Colonic mucosa (tissue), 4 donors: ENCODE results near the gene CD109. TPM values are rescaled to one million over a fixed set of nuclear protein-coding genes. Genes with fewer than 3 reads are reported as not detected.
A peak's percentile ranks its signal among the peaks of the same experiment; 100 is the strongest.

Source experiments
- DNase-seq: peaks from one replicate; pipeline ENCODE4 v3.0.0-alpha.2; 2020
- H3K27ac ChIP-seq: fragments of 200-600 bp; one replicate; pipeline ENCODE4 v1.8.0; 2021
- H3K27me3 ChIP-seq: fragments of 200-600 bp; one replicate; pipeline ENCODE4 v1.8.0; 2021
- H3K36me3 ChIP-seq: fragments of 200-600 bp; one replicate; pipeline ENCODE4 v1.8.0; 2021
- H3K4me1 ChIP-seq: fragments of 200-600 bp; one replicate; pipeline ENCODE4 v1.8.0; 2021; ENCODE audit warnings: mild to moderate bottlenecking
- H3K4me3 ChIP-seq: fragments of 200-600 bp; one replicate; pipeline ENCODE4 v1.8.0; 2021
- H3K9ac ChIP-seq, 2 donors: one replicate each; pipeline ENCODE4 v1.7.0; 2013; ENCODE audit warnings: control low read depth in 2 of 2, low read depth in 2 of 2, low read length in 2 of 2
- H3K9me3 ChIP-seq: fragments of 200-600 bp; one replicate; pipeline ENCODE4 v1.8.0; 2021
- intact Hi-C: fragments of 100-400 bp; cut with DNase I; formaldehyde crosslinking; loops from one replicate; pipeline ENCODE4 v1.14.1; 2022
- total RNA-seq, 2 donors: library from RNA; stranded (reverse); fragmentation: NEBNext Ultra II Directional in 1 of 2; extraction: Animal tissue kit (Norgen Biotek cat#: 25700) in 1 of 2; gene quantifications; one replicate each; pipeline ENCODE4 v1.2.1, GENCODE V29; 2021
- TF ChIP-seq, protein P1 (sequence below): fragments of 200-600 bp; IDR thresholded peaks from one replicate; pipeline ENCODE4 v1.8.0; 2022; ENCODE audit warnings: antibody characterized with exemption, mild to moderate bottlenecking
- donor health status: healthy.
- donor health status: DM: no; HTN: no; CAD: no.
- donor health status: DM: no; HTN: no; CAD: no.

Gene CD109
- 1 to 10 TPM; 1.1 to 4.5 TPM for total RNA-seq

DNA sequence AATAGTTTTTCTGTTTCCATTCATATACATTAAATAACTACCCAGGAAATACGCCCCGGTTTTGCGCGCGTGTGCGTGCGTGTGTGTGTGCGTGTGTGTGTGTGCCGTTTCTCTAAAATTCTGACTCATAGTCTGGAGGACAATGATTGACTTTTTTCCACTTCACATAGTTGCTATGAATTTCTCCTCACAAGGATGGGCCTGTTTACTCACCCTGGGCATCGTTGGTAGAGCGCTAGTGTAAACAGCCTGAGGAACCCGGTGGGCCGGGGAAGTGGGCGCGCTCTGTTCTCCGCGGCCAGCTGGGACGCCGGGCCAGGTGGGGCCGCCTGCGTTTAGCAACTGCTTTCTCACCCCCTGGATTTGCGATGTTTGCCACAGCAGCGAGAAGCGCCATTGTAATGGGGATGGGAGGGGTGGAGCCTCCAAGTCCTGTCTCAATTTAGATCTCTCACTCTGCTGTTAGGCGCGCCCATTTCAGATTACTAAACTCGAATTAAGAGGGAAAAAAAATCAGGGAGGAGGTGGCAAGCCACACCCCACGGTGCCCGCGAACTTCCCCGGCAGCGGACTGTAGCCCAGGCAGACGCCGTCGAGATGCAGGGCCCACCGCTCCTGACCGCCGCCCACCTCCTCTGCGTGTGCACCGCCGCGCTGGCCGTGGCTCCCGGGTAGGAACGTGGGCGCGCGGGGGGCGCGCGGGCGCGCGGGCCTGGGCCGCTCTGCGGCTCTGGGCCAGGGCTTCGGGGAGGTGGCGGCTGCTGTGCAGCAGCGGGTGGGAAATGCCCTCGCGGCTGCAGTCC, at the start of gene CD109:
Gene CD109, plus strand, starts transcription at position 585 of the 803 bp plus-strand sequence. Its CDS starts 13 bp downstream, at position 598.
- no peaks in the 10 kb centered on the region for H3K36me3 ChIP-seq
- intact Hi-C loops = no loop called here
- no peaks in the 10 kb centered on the region for H3K4me1 ChIP-seq
- no peaks in the 10 kb centered on the region for H3K9me3 ChIP-seq
- TF ChIP-seq, protein P1, sequence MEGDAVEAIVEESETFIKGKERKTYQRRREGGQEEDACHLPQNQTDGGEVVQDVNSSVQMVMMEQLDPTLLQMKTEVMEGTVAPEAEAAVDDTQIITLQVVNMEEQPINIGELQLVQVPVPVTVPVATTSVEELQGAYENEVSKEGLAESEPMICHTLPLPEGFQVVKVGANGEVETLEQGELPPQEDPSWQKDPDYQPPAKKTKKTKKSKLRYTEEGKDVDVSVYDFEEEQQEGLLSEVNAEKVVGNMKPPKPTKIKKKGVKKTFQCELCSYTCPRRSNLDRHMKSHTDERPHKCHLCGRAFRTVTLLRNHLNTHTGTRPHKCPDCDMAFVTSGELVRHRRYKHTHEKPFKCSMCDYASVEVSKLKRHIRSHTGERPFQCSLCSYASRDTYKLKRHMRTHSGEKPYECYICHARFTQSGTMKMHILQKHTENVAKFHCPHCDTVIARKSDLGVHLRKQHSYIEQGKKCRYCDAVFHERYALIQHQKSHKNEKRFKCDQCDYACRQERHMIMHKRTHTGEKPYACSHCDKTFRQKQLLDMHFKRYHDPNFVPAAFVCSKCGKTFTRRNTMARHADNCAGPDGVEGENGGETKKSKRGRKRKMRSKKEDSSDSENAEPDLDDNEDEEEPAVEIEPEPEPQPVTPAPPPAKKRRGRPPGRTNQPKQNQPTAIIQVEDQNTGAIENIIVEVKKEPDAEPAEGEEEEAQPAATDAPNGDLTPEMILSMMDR = no peak
- no peaks in the 10 kb centered on the region for H3K27me3 ChIP-seq
- H3K9ac ChIP-seq = peak within 1 kb of the TSS; percentile 28 to 43
- peak within 1 kb of the TSS; percentile 42 for H3K4me3 ChIP-seq
- DNase-seq = peak; percentile 25
- H3K27ac ChIP-seq = peak within 1 kb of the TSS; percentile 46

DNA sequence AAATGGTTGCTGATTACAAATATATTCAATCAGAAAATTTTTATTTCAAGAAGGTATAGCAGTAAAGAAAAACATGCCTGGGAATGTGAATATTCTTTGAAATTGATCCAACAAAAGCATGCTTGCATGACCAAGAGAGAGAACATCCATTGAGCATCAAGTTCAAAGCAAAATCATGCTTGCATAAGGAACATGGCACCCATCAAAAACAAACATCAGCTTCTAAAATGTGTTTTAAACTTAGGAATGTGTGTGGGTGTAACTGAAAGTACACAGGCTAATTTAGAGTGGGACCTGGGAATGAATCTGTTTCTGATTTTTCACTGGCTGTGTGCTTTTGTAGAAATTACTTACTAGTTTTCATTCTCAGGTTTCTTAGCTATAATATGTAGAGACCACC, 47.8 kb upstream of the CD109 start:
- TF ChIP-seq, protein P1 = no peak
- Histone ChIP-seq H3K4me3 (no peak overlapping the region), H3K4me1 (no peaks in the 10 kb centered on the region), H3K9ac (no peak overlapping the region), H3K27ac (no peak overlapping the region), H3K9me3 (no peaks in the 10 kb centered on the region), H3K36me3 (no peaks in the 10 kb centered on the region), H3K27me3 (no peaks in the 10 kb centered on the region)
- intact Hi-C loops = no loop called here
- no peak for DNase-seq

DNA sequence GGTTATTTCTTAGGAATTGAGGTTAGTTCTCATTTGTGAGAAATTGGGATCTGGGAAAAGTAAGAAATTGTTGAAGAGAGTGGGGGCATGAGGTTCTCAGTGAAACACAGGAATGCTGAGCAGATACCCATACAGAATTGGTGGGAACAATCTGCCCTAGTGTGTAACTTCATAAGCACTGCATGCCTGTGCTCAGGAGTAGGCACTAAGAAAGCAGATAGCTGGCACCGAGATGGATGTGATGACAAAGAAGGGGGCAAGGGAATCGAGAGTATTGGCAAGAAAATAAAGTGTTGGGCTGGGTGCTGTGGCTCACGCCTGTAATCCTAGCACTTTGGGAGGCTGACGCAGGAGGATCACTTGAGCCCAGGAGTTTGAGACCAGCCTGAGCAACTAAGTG, 46.2 kb upstream of the CD109 start:
- Histone ChIP-seq H3K9ac (no peak overlapping the region), H3K9me3 (no peaks in the 10 kb centered on the region), H3K27ac (no peak overlapping the region), H3K36me3 (no peaks in the 10 kb centered on the region), H3K27me3 (no peaks in the 10 kb centered on the region), H3K4me3 (no peak overlapping the region), H3K4me1 (no peaks in the 10 kb centered on the region)
- no peak for DNase-seq
- intact Hi-C loops = no loop called here
- TF ChIP-seq, protein P1 = no peak

DNA sequence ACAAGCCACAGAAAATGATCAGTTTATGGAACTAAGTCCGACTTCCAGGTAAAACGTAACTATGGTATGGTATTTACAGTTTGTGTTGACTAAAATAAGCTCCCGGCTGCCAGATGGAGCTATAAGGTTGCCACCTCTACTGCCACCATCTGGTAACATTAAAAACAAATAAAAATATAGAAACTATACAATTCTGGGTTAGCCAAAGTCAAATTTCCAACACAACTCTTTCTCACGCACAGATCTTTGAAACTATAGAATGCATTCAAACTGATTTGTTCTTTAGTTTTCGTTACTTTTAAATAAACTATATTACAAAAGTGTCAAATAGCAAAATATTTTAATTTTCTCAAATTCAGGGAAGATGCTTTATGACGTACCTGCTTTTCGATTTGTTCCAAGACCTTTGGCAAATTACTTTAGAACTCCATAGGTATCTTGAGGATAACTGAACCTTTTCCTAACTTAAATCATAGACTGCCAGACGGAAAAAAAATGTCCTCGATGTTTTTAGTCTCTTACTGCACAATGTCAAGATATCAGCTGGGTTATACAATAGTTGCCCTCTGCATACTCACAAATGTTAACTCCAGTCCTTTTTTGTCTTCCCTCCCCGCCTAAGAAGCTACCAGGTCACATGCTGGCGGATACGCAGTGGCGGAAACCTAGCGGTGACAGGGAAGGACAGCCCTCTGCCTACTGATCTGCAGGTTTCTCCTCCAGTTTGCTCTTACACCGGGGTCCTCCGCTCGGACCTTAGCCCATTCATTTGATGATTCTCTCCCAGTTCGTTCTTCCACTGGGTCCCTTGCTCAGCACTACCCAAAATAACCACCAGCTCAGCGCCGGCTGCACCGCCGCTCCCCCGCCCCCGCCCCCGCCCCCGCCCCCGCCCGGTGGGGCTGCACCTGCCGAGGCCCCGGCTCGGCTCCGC, 43.1 kb upstream of the CD109 start:
- peak; percentile 81 for DNase-seq
- no peaks in the 10 kb centered on the region for H3K4me1 ChIP-seq
- intact Hi-C loops = no loop called here

More for the DNA sequence above, 43.1 kb upstream of the CD109 start:
- H3K9ac ChIP-seq = peak overlapping the region; percentile 91 to 99
- H3K9me3 ChIP-seq = no peaks in the 10 kb centered on the region
- TF ChIP-seq, protein P1 = peak; percentile 34
- H3K4me3 ChIP-seq = peak overlapping the region; percentile 98
- H3K27me3 ChIP-seq = no peaks in the 10 kb centered on the region
- H3K27ac ChIP-seq = peak overlapping the region; percentile 98
- no peaks in the 10 kb centered on the region for H3K36me3 ChIP-seq
